GM19099 (cell line): Measurements from ENCODE around the gene ANKRD13C.

Experiments used
- POLR2A ChIP-seq: IDR thresholded peaks from 3 replicates; pipeline ENCODE4 v1.6.1; 2011; ENCODE audit warnings: low read depth; ENCODE audit not compliant: insufficient read length; ENCODE audit errors: extremely low read depth

The ANKRD13C gene

GRCh38 chr1:70247122-70247521, 107.4 kb downstream of the ANKRD13C start:
- no peak for TF ChIP-seq POLR2A

- no peak for TF ChIP-seq POLR2A
These were observed 114.6 kb downstream of the ANKRD13C start for GRCh38 chr1:70239940-70240339.

GRCh38 chr1:70234733-70235132, 119.8 kb downstream of the ANKRD13C start:
- no peak for TF ChIP-seq POLR2A

- no peak for TF ChIP-seq POLR2A
These were observed 123.0 kb downstream of the ANKRD13C start for GRCh38 chr1:70231475-70231874.

GRCh38 chr1:70228670-70229069, 125.9 kb downstream of the ANKRD13C start:
- no peak for TF ChIP-seq POLR2A

- TF ChIP-seq POLR2A, result no peak
These were observed 127.1 kb downstream of the ANKRD13C start for GRCh38 chr1:70227439-70227838.

GRCh38 chr1:70224954-70225353, 129.6 kb downstream of the ANKRD13C start:
- no peak for TF ChIP-seq POLR2A

- TF ChIP-seq POLR2A, result no peak
These were observed 131.7 kb downstream of the ANKRD13C start for GRCh38 chr1:70222716-70223235.

GRCh38 chr1:70221238-70222121, 133.0 kb downstream of the ANKRD13C start, which contains the start of gene SRSF11:
Gene SRSF11, plus strand, starts transcription at chr1:70221380. Its CDS starts 257 bp downstream, at chr1:70221637.
- peak; percentile 87 for TF ChIP-seq POLR2A

- TF ChIP-seq POLR2A, result no peak
These were observed 133.8 kb downstream of the ANKRD13C start for GRCh38 chr1:70220517-70221237.

- no peak for TF ChIP-seq POLR2A
These were observed 134.5 kb downstream of the ANKRD13C start for GRCh38 chr1:70220015-70220414.

GRCh38 chr1:70211541-70211940, 143.0 kb downstream of the ANKRD13C start:
- no peak for TF ChIP-seq POLR2A

- TF ChIP-seq POLR2A, result no peak
These were observed 143.7 kb downstream of the ANKRD13C start for GRCh38 chr1:70210820-70211219.
